Parathyroid adenoma (tissue), 2 donors: ENCODE measurements around the gene EPG5.

Experiments
- H2AFZ ChIP-seq: fragments of 300-600 bp; sonication (generic); one replicate; pipeline ENCODE4 v1.7.0; 2017; ENCODE audit warnings: antibody characterized with exemption, mild to moderate bottlenecking
- H3K27ac ChIP-seq: fragments of 300-600 bp; sonication (generic); one replicate; pipeline ENCODE4 v1.7.0; 2017
- H3K27me3 ChIP-seq: fragments of 300-600 bp; sonication (generic); one replicate; pipeline ENCODE4 v1.7.0; 2017; ENCODE audit warnings: low read length; ENCODE audit not compliant: control insufficient read depth, insufficient read depth
- H3K36me3 ChIP-seq: fragments of 300-600 bp; sonication (generic); one replicate; pipeline ENCODE4 v1.7.0; 2017; ENCODE audit warnings: low read length; ENCODE audit not compliant: control insufficient read depth, insufficient read depth
- H3K4me1 ChIP-seq: fragments of 300-600 bp; sonication (generic); one replicate; pipeline ENCODE4 v1.7.0; 2017; ENCODE audit warnings: control low read depth
- H3K4me2 ChIP-seq: fragments of 300-600 bp; sonication (generic); one replicate; pipeline ENCODE4 v1.7.0; 2017; ENCODE audit warnings: low read length
- H3K4me3 ChIP-seq: fragments of 300-600 bp; sonication (generic); one replicate; pipeline ENCODE4 v1.7.0; 2017; ENCODE audit warnings: low read depth, low read length
- H3K79me2 ChIP-seq: fragments of 300-600 bp; sonication (generic); one replicate; pipeline ENCODE4 v1.7.0; 2017; ENCODE audit warnings: control low read depth
- H3K9ac ChIP-seq: fragments of 300-600 bp; sonication (generic); one replicate; pipeline ENCODE4 v1.7.0; 2017; ENCODE audit warnings: mild to moderate bottlenecking
- H3K9me3 ChIP-seq: fragments of 300-600 bp; sonication (generic); one replicate; pipeline ENCODE4 v1.7.0; 2017; ENCODE audit warnings: low read length; ENCODE audit not compliant: control insufficient read depth
- TF ChIP-seq, protein P1 (sequence below): fragments of 300-600 bp; sonication (generic); IDR thresholded peaks from one replicate; pipeline ENCODE4 v1.7.0; 2017; ENCODE audit warnings: antibody characterized with exemption, mild to moderate bottlenecking
- donor health status: primary hyperparathyroidism.

The EPG5 gene

DNA sequence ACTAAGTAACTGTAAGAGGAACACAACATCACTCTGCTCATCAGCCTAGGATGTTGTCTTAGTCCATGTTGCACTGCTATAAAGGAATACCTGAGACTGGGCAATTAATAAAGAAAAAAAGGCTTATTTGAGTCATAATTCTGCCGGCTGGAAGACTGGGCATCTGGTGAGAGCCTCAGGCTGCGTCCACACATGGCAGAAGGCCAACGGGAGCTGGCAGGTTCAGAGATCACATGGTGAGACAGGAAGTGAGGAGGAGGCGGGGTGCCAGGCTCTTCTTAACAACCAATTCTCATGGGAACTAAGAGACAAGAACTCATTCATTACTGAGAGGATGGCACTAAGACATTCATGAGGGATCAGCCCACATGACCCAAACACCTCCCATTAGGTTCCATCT is 46.8 kb downstream of the EPG5 start:
- Histone ChIP-seq H3K79me2 (no peaks in the 10 kb centered on the region), H3K27ac (no peak overlapping the region), H3K4me1 (peaks cover 4% of the 10 kb centered on the region), H3K4me3 (no peak overlapping the region), H3K9ac (no peak overlapping the region), H3K9me3 (no peaks in the 10 kb centered on the region), H2AFZ (no peak overlapping the region), H3K27me3 (no peaks in the 10 kb centered on the region), H3K36me3 (no peaks in the 10 kb centered on the region), H3K4me2 (no peak overlapping the region)
- TF ChIP-seq, protein P1, sequence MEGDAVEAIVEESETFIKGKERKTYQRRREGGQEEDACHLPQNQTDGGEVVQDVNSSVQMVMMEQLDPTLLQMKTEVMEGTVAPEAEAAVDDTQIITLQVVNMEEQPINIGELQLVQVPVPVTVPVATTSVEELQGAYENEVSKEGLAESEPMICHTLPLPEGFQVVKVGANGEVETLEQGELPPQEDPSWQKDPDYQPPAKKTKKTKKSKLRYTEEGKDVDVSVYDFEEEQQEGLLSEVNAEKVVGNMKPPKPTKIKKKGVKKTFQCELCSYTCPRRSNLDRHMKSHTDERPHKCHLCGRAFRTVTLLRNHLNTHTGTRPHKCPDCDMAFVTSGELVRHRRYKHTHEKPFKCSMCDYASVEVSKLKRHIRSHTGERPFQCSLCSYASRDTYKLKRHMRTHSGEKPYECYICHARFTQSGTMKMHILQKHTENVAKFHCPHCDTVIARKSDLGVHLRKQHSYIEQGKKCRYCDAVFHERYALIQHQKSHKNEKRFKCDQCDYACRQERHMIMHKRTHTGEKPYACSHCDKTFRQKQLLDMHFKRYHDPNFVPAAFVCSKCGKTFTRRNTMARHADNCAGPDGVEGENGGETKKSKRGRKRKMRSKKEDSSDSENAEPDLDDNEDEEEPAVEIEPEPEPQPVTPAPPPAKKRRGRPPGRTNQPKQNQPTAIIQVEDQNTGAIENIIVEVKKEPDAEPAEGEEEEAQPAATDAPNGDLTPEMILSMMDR, result no peak

DNA sequence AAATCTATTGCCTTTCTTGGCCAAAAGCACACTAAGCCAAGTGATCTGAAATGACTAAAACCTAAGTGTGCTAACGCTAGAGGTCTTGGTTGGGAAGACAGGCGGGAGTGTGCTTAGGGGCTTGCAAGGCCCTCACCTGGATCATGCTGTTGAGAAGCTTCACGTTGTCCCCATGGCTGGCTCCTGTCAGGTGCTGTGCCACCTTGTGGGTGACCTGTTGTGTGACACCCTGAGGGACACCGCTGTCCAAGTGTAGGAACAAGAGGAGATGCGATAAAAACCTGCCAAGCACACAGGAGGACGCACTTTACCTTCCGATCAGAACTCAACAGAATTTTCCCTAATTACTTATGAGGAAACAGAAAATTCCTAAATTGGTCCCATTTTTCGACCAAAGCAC is 50.8 kb downstream of the EPG5 start:
- Histone ChIP-seq H3K79me2 (no peaks in the 10 kb centered on the region), H3K27me3 (no peaks in the 10 kb centered on the region), H3K9me3 (no peaks in the 10 kb centered on the region), H3K9ac (no peak overlapping the region), H3K36me3 (no peaks in the 10 kb centered on the region), H3K4me1 (peaks cover 4% of the 10 kb centered on the region), H2AFZ (no peak overlapping the region), H3K4me3 (no peak overlapping the region), H3K4me2 (no peak overlapping the region), H3K27ac (no peak overlapping the region)
- TF ChIP-seq, protein P1, result no peak

DNA sequence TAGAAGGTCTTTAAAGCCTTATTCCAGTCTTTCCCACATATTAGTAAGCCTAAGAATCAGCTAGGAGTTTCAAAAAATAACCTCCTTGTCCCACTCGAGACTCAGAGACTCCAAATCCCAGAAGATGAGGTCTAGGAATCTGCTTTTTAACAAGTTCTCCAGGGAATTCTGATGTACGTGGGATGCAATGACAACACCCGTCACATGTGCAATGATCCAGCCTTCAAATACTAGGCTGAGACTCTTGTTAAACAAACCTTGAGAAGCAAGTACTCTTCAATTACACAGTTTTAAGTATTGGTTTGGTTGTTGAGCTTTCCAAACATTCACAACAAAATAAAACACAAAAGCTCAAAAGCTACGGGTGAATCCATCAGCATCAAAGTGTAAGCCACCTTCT is 53.9 kb downstream of the EPG5 start:
- Histone ChIP-seq H3K4me3 (no peak overlapping the region), H3K27me3 (no peaks in the 10 kb centered on the region), H3K9me3 (no peaks in the 10 kb centered on the region), H3K36me3 (no peaks in the 10 kb centered on the region), H3K9ac (no peak overlapping the region), H2AFZ (no peak overlapping the region), H3K79me2 (no peaks in the 10 kb centered on the region), H3K27ac (no peak overlapping the region), H3K4me2 (no peak overlapping the region), H3K4me1 (no peaks in the 10 kb centered on the region)
- TF ChIP-seq, protein P1, result no peak

DNA sequence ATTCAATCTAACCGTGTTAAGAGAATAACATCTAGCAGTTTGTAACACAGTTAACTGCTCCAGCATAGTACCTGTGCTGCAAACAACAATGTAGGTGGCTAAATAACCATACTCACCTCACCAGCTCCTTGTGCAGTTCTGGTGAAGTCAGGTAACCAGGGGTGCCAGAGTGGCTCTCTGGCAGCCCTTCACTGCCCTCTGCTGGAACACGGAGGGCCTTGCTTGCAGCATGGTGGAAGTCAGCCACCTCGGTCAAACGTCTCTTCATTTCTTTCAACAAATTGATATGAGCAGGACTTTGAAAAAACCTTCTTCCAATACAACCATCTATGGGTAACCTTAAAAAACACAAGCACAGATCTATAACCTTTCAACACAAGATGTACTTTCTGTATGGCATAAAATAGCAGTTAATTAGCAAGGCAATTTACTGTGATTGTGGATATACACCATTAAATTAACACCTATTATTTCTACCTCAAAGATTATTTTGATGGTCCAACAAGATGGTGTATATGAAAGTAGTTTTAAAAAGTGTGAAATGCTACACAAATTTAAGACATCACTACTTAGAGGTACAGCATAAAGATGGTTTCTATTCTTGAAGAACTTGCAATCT is 56.6 kb downstream of the EPG5 start:
- no peak overlapping the region for H3K4me2 ChIP-seq
- H3K9ac ChIP-seq, result no peak overlapping the region
- H3K27ac ChIP-seq, result no peak overlapping the region
- no peaks in the 10 kb centered on the region for H3K9me3 ChIP-seq
- no peak overlapping the region for H3K4me3 ChIP-seq
- no peaks in the 10 kb centered on the region for H3K36me3 ChIP-seq
- H3K27me3 ChIP-seq, result no peaks in the 10 kb centered on the region
- TF ChIP-seq, protein P1, result peak; percentile 62
- no peaks in the 10 kb centered on the region for H3K79me2 ChIP-seq
- no peaks in the 10 kb centered on the region for H3K4me1 ChIP-seq
- H2AFZ ChIP-seq, result no peak overlapping the region

DNA sequence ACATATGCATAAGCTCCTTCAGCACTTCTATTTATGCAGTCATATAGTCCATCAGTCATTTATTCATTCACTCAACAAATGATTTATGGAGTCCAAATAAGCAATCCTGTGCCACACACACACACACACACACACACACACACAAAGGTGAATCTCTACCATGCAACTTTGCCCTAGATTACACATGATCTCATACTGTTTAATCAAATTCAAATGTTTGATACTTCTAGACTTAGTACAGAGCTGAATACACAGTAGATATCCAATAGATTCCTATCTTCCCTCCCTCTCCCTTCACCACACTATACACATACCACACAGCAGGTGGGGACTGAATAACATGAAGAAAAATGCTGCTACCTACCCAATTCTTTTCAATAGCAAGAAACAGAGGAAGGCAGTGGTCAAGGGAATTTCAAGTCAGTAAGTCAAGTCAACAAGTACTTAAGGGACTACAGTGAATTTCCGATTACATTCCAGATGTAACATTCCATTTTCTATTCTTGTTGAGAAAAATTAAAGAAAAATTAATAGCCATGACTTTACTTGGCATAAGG is 65.4 kb downstream of the EPG5 start:
- H3K79me2 ChIP-seq, result no peaks in the 10 kb centered on the region
- H3K9ac ChIP-seq, result no peak overlapping the region
- H3K27me3 ChIP-seq, result no peaks in the 10 kb centered on the region
- no peak overlapping the region for H3K4me3 ChIP-seq
- H3K27ac ChIP-seq, result no peak overlapping the region
- no peaks in the 10 kb centered on the region for H3K9me3 ChIP-seq
- TF ChIP-seq, protein P1, result no peak
- H3K4me1 ChIP-seq, result no peaks in the 10 kb centered on the region
- H3K4me2 ChIP-seq, result no peak overlapping the region
- H3K36me3 ChIP-seq, result no peaks in the 10 kb centered on the region
- H2AFZ ChIP-seq, result no peak overlapping the region
